D721Med (cell line): ENCODE measurements around the gene BRSK1.

ENCODE experiments used
- DNase-seq: peaks from one replicate; pipeline ENCODE4 v3.0.0; 2011; ENCODE audit warnings: low spot score; ENCODE audit not compliant: insufficient read length
- FAIRE-seq: peaks from 2 replicates; lab custom pipeline; 2011; peaks lifted over from hg19 to GRCh38; lab: Jason Lieb, UNC
- TF ChIP-seq, protein P1 (sequence below): IDR thresholded peaks from 2 replicates; pipeline ENCODE4 v1.5.1; 2012; ENCODE audit warnings: mild to moderate bottlenecking, control low read depth; ENCODE audit not compliant: insufficient read depth; ENCODE audit errors: missing control alignments

BRSK1 gene

GRCh38 chr19:55276720-55277430, 6.9 kb upstream of the BRSK1 start:
- no peak for DNase-seq

GRCh38 chr19:55277494-55277893, 6.3 kb upstream of the BRSK1 start:
- DNase-seq: no peak
- TF ChIP-seq, protein P1, sequence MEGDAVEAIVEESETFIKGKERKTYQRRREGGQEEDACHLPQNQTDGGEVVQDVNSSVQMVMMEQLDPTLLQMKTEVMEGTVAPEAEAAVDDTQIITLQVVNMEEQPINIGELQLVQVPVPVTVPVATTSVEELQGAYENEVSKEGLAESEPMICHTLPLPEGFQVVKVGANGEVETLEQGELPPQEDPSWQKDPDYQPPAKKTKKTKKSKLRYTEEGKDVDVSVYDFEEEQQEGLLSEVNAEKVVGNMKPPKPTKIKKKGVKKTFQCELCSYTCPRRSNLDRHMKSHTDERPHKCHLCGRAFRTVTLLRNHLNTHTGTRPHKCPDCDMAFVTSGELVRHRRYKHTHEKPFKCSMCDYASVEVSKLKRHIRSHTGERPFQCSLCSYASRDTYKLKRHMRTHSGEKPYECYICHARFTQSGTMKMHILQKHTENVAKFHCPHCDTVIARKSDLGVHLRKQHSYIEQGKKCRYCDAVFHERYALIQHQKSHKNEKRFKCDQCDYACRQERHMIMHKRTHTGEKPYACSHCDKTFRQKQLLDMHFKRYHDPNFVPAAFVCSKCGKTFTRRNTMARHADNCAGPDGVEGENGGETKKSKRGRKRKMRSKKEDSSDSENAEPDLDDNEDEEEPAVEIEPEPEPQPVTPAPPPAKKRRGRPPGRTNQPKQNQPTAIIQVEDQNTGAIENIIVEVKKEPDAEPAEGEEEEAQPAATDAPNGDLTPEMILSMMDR: no peak
- FAIRE-seq: no peak

More at GRCh38 chr19:55276720-55277430, 6.9 kb upstream of the BRSK1 start:
- TF ChIP-seq, protein P1: no peak
- no peak for FAIRE-seq

- DNase-seq: no peak
- TF ChIP-seq, protein P1: no peak
- FAIRE-seq: no peak
These were observed 5.2 kb upstream of the BRSK1 start for GRCh38 chr19:55278391-55279135.

DNA sequence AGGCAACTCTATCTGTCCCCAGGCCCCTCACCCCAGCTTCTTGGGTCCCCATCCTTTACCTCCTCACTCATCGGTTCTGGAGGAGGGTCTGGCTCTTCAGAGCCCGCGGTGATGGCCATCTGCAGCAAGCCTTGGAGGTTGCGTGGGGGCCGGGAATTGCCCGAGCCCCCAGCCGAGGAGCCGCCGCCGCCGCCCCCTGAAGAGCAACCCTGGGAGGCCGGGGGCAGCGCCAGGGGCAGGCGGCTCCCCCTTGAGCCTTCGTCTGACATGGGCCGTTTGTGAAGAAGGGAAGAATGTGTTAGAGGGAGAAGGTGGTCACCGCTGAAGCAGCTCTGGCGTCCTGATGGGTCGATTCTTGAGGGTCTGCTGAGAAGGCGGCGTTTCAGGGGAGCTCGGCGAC, 4.5 kb upstream of the BRSK1 start:
- TF ChIP-seq, protein P1: no peak
- DNase-seq (no peak), FAIRE-seq (no peak)

DNA sequence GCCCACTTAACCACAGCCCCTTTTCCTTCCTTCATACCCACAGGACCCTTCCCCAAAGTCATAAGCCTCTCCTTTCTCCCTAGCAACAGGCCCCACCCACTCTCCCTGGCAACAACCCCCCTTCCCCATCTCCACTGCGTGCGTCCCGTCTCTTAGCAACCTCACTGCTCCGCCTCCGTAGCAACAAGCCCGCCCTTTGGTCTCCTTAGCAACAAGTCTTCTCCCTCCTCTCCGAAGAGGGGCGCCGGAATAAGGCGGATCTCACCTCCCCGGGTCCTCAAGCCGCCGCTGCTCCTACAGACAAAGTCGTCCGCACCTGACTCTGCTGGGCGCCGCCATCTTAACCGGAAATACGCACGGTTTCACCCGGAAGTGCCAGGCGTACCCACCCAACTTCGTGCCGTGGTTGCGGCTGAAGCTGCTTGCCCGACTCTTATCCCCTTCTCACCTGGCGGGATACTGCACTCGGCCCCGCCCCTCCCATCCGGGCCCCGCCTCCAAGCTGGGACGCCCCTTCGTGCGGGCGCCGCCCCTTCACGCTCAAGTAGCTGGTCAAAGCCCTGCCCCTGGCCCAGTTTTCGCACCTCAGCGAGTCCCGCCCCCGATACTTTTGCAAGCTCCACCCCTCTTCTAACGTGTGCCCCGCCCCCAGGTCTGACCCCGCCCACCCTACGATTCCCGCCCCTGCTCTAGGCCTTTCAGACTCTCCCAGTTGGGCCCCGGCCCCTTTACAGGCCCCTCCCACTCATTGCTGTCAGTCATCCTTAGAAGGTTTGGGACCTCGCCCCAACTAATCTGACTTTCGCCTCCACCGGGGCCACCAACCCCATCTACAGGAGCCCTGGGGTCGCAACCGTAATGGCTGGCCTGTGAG, 3.8 kb upstream of the BRSK1 start, which contains the start of gene HSPBP1:
Gene HSPBP1 (minus strand): TSS at position 341 of the 874 bp plus-strand sequence. CDS start 502 bp downstream, outside the sequence.
- FAIRE-seq: no peak
- peak; percentile 70 for DNase-seq
- TF ChIP-seq, protein P1: no peak

GRCh38 chr19:55284405-55285058, 735 bp downstream of the BRSK1 start:
- no peak for DNase-seq
- TF ChIP-seq, protein P1: no peak
- no peak for FAIRE-seq
